HEK293T (cell line): ENCODE measurements around the gene CAPZB.

Source experiments
- ARNT ChIP-seq: fragments of 450-650 bp; IDR thresholded peaks from 2 replicates; pipeline ENCODE4 v1.6.1; 2017; ENCODE audit warnings: mild to moderate bottlenecking
- CTBP1 ChIP-seq: fragments of 450-650 bp; IDR thresholded peaks from 2 replicates; pipeline ENCODE4 v1.6.1; 2016; ENCODE audit warnings: borderline replicate concordance
- ELF4 ChIP-seq: fragments of 450-650 bp; IDR thresholded peaks from 2 replicates; pipeline ENCODE4 v1.6.1; 2017; ENCODE audit warnings: antibody characterized with exemption
- FOXA1 ChIP-seq: fragments of 450-650 bp; IDR thresholded peaks from 2 replicates; pipeline ENCODE4 v1.6.1; 2016; ENCODE audit warnings: mild to moderate bottlenecking
- HDGF ChIP-seq: fragments of 450-650 bp; IDR thresholded peaks from 2 replicates; pipeline ENCODE4 v1.6.1; 2017; ENCODE audit warnings: antibody characterized with exemption, borderline replicate concordance
- SP1 ChIP-seq: fragments of 450-650 bp; IDR thresholded peaks from 2 replicates; pipeline ENCODE4 v1.6.1; 2017
- TARDBP ChIP-seq: fragments of 450-650 bp; IDR thresholded peaks from 2 replicates; pipeline ENCODE4 v1.6.1; 2016
- ZNF384 ChIP-seq: fragments of 450-650 bp; IDR thresholded peaks from 2 replicates; pipeline ENCODE4 v1.6.1; 2016
- TF ChIP-seq, protein P1 (sequence below): fragments of 450-650 bp; IDR thresholded peaks from 2 replicates; pipeline ENCODE4 v1.6.1; 2016

DNA sequence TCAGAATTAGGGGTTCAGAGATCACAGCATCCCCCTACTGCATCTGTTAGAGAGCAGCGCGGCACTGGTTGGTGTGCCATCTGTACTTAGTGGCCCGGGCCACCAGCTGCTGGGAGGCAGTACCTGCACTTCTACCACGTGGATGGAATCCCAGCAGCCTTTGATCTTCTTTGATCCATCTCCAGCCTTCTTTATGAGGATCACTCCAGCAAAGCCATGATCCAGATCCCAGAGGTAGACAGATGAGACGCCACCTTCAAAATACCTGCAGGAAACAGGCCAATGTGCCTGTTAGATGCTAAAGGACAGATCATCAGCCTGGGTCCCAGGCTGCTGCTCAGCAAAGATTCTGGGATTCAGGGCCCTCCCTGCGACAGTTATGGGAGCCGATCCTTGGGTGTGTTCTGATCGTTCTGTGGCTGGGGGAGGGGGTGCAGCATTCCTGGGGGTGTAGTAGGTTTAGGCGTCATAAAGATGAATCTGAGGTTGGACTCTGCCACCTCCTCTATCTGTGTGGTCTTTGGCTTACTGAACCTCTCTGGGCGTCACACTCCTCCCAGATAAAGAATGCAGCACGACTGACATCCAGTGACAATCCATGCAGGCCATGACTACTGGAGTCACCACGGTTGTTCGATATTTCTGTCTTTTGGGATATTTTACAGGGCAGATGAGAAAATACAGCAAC lies 127.9 kb downstream of the CAPZB start:
- no peak for TF ChIP-seq HDGF
- no peak for TF ChIP-seq ARNT
- no peak for TF ChIP-seq ZNF384
- no peak for TF ChIP-seq SP1
- TF ChIP-seq TARDBP, result no peak
- TF ChIP-seq, protein P1, sequence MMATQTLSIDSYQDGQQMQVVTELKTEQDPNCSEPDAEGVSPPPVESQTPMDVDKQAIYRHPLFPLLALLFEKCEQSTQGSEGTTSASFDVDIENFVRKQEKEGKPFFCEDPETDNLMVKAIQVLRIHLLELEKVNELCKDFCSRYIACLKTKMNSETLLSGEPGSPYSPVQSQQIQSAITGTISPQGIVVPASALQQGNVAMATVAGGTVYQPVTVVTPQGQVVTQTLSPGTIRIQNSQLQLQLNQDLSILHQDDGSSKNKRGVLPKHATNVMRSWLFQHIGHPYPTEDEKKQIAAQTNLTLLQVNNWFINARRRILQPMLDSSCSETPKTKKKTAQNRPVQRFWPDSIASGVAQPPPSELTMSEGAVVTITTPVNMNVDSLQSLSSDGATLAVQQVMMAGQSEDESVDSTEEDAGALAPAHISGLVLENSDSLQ, result no peak
- no peak for TF ChIP-seq CTBP1
- TF ChIP-seq ELF4, result no peak
- TF ChIP-seq FOXA1, result no peak
